ENCODE measurements around the gene GARNL3. TPM values are rescaled to one million over a fixed set of nuclear protein-coding genes. Genes with fewer than 3 reads are reported as not detected.

Gene GARNL3
- total RNA-seq, 4 donors from 2014 or later = 8.9 to 17.9 (median 12.2) TPM

- DNase-seq (ENCODE audit: extremely low spot score) = no peak
Measured at GRCh38 chr9:127395497-127396252, 131.1 kb downstream of the GARNL3 start.

GRCh38 chr9:127396253-127396807 lies 131.8 kb downstream of the GARNL3 start:
- H3K9me3 ChIP-seq = no peaks in the 10 kb centered on the region

More at GRCh38 chr9:127395497-127396252, 131.1 kb downstream of the GARNL3 start:
- Histone ChIP-seq H3K36me3 (peaks cover 0 to 24% (median 14%) of the 10 kb centered on the region in 4 donors), H3K4me1 (peaks cover 14 to 32% (median 27%) of the 10 kb centered on the region in 4 donors), H3K27me3 (no peaks in the 10 kb centered on the region), H3K4me3 (peak overlapping the region; percentile 73 to 98 (median 94)), H3K27ac (replicated peaks in 1 of 4) (peak overlapping the region in 1 of 4 donors; percentile 74), H3K9me3 (no peaks in the 10 kb centered on the region)
- 78% methylated on average over 4 of the region's 7 CpGs for WGBS
- intact Hi-C loops (cut with DNase I) = loop anchor here (2.0 kb wide), 1 partner anchor 55 kb away; the partner anchor contains the start of genes LRSAM1 and RPL12
- TF ChIP-seq POLR2AphosphoS5 (IDR thresholded peaks at IDR 0.05) = no peak
- no peak for TF ChIP-seq POLR2A (IDR thresholded peaks at IDR 0.05; ENCODE audit: low read depth)
- TF ChIP-seq CTCF (IDR thresholded peaks at IDR 0.05) = no peak
- no peak for TF ChIP-seq EP300 (IDR thresholded peaks at IDR 0.05)

GRCh38 chr9:127396808-127397645 lies 132.5 kb downstream of the GARNL3 start, which contains the start of gene SLC2A8:
TSS of gene SLC2A8 (plus strand) at chr9:127397169. CDS start at chr9:127397231, 62 bp downstream.
- Histone ChIP-seq H3K36me3 (peaks cover 0 to 29% (median 20%) of the 10 kb centered on the region in 4 donors), H3K27me3 (no peaks in the 10 kb centered on the region), H3K9me3 (no peaks in the 10 kb centered on the region), H3K4me1 (peaks cover 14 to 32% (median 27%) of the 10 kb centered on the region in 4 donors), H3K27ac (replicated peaks in 1 of 4) (peak within 1 kb of the TSS; percentile 90 to 98 (median 96)), H3K4me3 (peak within 1 kb of the TSS; percentile 73 to 98 (median 94))
- TF ChIP-seq EP300 (IDR thresholded peaks at IDR 0.05) = no peak
- peak; percentile 88 to 95 for TF ChIP-seq POLR2AphosphoS5 (IDR thresholded peaks at IDR 0.05)
- TF ChIP-seq CTCF (IDR thresholded peaks at IDR 0.05) = peak in 2 of 3 experiments; percentile 16 to 23
- TF ChIP-seq POLR2A (IDR thresholded peaks at IDR 0.05; ENCODE audit: low read depth) = peak; percentile 59
- intact Hi-C loops (cut with DNase I) = loop anchor here (2.0 kb wide), 1 partner anchor 54 kb away; the partner anchor contains the start of genes LRSAM1 and RPL12
- DNase-seq (ENCODE audit: extremely low spot score) = peak; percentile 100
- 0% methylated on average over 2 of the region's 87 CpGs for WGBS

More at GRCh38 chr9:127396253-127396807, 131.8 kb downstream of the GARNL3 start:
- no peak for DNase-seq (ENCODE audit: extremely low spot score)
- no peak for TF ChIP-seq EP300 (IDR thresholded peaks at IDR 0.05)
- no peak for TF ChIP-seq POLR2A (IDR thresholded peaks at IDR 0.05; ENCODE audit: low read depth)
- no peak for TF ChIP-seq CTCF (IDR thresholded peaks at IDR 0.05)
- TF ChIP-seq POLR2AphosphoS5 (IDR thresholded peaks at IDR 0.05) = no peak
- peak overlapping the region in 3 of 4 donors; percentile 55 to 74 (median 67) for H3K27ac ChIP-seq (replicated peaks in 1 of 4)
- H3K36me3 ChIP-seq = peaks cover 0 to 27% (median 16%) of the 10 kb centered on the region in 4 donors
- H3K4me3 ChIP-seq = peak overlapping the region; percentile 73 to 98 (median 94)
- no peaks in the 10 kb centered on the region for H3K27me3 ChIP-seq
- peaks cover 14 to 32% (median 27%) of the 10 kb centered on the region in 4 donors for H3K4me1 ChIP-seq
- 8% methylated on average over 27 of the region's 27 CpGs for WGBS
- intact Hi-C loops (cut with DNase I) = loop anchor here (2.0 kb wide), 1 partner anchor 54 kb away; the partner anchor contains the start of genes LRSAM1 and RPL12

GRCh38 chr9:127397646-127398274 lies 133.2 kb downstream of the GARNL3 start:
- Histone ChIP-seq H3K4me1 (peaks cover 14 to 32% (median 27%) of the 10 kb centered on the region in 4 donors), H3K27me3 (no peaks in the 10 kb centered on the region), H3K9me3 (no peaks in the 10 kb centered on the region), H3K36me3 (peaks cover 0 to 36% (median 21%) of the 10 kb centered on the region in 4 donors), H3K4me3 (peak overlapping the region; percentile 73 to 98 (median 94)), H3K27ac (replicated peaks in 1 of 4) (peak overlapping the region; percentile 90 to 98 (median 96))
- WGBS = 0% methylated on average over 1 of the region's 55 CpGs
- TF ChIP-seq POLR2A (IDR thresholded peaks at IDR 0.05; ENCODE audit: low read depth) (no peak), POLR2AphosphoS5 (IDR thresholded peaks at IDR 0.05) (no peak), CTCF (IDR thresholded peaks at IDR 0.05) (peak; percentile 38 to 45 (median 40)), EP300 (IDR thresholded peaks at IDR 0.05) (no peak)
- DNase-seq (ENCODE audit: extremely low spot score) = no peak
- intact Hi-C loops (cut with DNase I) = loop anchor here (2.0 kb wide), 1 partner anchor 53 kb away; the partner anchor contains the start of genes LRSAM1 and RPL12
